GM21576 (cell line): ENCODE data around the gene PMEPA1.

ENCODE experiments used
- ATAC-seq: cut with Tn5 transposase; IDR thresholded peaks from one replicate; pipeline ENCODE4 v1.9.1; 2021; ENCODE audit warnings: mild to moderate bottlenecking, moderate library complexity; ENCODE audit not compliant: unreplicated experiment

Gene PMEPA1

GRCh38 chr20:57628047-57628961 lies 81.5 kb downstream of the PMEPA1 start:
- ATAC-seq, result no peak

DNA sequence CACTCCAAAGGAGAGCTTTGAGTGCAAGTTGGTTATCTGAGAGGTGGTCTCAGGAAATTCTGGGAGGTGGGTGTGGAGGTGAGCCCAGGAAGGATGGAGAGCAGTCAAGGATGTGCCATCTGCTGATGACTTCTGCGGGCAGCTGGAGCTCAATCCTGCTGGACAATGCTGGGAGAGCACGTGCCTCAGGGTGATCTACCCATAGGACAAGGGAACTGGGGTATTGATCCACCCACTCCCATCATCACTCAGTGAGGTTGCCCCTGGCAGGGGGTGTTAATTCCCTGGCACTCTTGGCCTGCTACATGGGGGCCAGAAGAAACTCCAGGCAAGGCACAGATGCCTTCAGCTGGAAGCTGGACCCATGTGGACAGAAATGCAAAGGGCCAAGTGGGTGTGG lies 82.5 kb downstream of the PMEPA1 start:
- ATAC-seq, result no peak

- no peak for ATAC-seq
Measured at GRCh38 chr20:57625978-57626377, 83.8 kb downstream of the PMEPA1 start.

- no peak for ATAC-seq
Measured at GRCh38 chr20:57625181-57625958, 84.4 kb downstream of the PMEPA1 start.

DNA sequence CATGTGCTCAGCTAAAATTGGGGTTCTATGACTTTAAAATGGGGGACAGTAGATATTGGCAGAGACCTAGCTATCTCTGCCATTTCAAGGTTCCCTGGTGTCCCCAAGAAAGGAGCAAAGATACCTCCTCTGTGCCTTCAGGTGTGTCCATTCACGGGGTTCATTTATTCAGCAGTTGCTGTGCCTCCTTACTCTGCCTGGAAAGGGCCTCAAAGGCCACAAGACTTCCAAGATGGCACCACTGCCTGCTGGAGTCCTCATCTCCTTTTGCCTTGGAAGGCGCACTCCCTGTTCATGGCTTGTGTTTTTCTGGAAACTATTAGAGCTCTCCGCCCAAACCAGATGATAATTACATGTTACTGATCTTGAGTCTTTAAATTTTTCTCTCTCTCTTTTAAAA lies 85.7 kb downstream of the PMEPA1 start:
- ATAC-seq, result no peak

GRCh38 chr20:57622579-57623381 lies 87.0 kb downstream of the PMEPA1 start:
- no peak for ATAC-seq

GRCh38 chr20:57622201-57622570 lies 87.6 kb downstream of the PMEPA1 start:
- ATAC-seq, result no peak

- ATAC-seq, result no peak
Measured at GRCh38 chr20:57621421-57622200, 88.2 kb downstream of the PMEPA1 start.

- no peak for ATAC-seq
Measured at GRCh38 chr20:57620999-57621398, 88.8 kb downstream of the PMEPA1 start.

- ATAC-seq, result peak; percentile 54
Measured at GRCh38 chr20:57620274-57620990, 89.4 kb downstream of the PMEPA1 start, which contains the start of gene ZBP1. ZBP1 (minus strand) TSS chr20:57620426; CDS start chr20:57620295, 131 bp downstream.

DNA sequence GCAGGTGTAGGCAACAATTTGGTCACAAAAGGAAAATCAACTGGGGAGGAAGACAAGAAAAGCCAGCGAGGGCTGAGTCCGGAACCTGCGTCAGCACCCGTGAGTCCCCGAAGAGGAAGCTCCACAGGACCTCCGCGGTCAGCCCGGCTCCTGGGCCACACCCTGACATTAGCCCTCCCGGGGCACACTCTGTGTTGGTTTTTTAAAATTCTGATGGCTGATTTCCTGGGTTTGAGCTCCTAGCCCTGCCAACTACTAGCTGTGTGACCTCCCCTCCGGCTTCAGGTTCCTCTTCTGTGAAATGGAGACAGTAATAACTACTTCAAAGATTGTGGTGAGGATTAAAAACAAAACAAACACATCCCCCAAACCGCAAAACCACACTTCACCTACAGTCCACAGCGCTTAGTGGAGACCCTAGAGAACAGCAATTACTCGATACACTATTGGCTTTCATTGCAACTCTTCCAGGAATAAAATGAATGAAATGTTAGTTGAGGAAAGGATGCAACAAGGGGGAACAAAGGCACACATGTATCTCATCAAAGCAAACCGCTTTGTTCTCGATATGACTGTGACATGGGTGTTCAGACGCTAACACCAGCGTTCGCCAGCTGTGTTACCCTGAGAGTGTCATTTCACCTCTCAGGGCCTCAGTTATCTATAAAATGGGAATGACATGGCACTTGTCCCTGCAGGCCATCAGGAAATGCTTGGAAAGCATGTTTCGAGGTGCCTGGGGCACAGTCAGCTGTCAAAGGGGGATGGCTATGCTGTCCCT lies 90.6 kb downstream of the PMEPA1 start:
- ATAC-seq, result peak; percentile 48

GRCh38 chr20:57618764-57619050 lies 91.1 kb downstream of the PMEPA1 start:
- ATAC-seq, result no peak

- ATAC-seq, result no peak
Measured at GRCh38 chr20:57618091-57618763, 91.6 kb downstream of the PMEPA1 start.

DNA sequence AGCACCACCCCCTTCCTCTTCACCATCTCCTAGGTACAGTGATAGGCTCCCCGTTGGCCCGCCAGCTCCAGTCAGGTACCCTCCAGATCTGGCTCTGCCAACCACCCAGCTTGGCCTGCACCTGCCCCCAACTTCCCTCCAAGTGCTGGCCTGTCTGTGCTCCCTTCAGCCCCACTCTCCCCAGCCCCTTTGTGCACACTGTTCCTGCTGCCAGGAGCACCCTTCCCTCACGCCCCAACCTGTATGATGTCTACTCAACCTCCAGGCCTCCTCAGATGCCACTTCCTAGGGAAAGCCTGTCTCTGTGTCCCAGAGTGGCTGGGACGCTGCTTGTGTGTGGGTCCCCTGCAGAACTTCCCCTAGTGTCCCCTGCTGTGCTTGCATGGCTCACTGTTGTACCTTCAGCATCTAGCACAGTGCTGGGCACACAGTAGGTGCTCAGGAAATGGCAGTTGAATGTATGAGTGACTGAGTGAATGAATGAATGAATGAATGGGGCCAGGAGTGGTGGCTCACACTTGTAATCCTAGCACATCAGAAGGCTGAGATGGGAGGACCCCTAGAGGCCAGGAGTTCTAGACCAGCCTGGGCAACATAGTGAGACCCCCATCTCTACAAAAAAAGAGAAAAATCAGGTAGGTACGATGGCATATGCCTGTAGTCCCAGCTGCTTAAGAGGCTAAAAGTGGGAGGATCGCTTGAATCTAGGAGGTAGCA lies 92.6 kb downstream of the PMEPA1 start:
- ATAC-seq, result no peak

DNA sequence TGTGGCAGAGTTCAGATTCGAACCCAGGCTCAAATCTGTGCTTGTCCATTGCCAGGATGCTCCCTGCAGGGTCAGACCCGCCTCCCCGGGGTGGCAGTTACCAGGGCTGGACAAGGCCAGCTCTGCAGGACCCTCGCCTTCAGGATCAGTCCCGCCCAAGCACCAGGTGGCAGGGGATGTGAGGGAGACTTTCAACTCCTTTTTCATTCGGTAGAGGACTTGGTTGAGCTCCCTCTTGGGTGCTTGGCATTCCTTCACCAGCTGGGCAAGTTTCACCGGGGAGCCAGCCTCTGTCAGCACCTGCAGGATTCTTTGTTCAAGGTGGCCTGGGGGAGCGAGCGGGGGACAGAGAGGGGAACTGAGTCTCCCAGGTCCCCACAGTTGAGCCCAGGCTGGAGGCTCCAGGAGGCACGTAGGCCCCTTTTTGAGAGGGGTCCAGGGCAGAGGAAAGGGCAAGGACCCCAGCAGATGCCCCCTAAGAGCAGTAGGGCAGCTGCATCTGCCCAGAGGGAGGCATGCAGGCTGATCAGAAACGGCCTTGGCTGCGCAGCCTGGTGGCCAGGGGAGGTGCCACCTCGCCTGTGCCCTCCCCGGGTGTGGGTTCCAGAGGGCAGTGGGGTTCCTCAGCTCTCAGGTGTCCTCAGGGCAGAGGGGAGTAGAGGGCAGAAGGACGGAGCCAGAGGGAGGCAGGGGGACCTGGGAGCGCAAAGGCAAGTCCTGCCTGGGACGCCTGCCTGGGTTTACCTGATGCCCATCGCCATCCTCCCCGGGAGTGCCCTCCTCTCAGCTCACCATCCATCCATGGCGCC lies 93.5 kb downstream of the PMEPA1 start:
- no peak for ATAC-seq

DNA sequence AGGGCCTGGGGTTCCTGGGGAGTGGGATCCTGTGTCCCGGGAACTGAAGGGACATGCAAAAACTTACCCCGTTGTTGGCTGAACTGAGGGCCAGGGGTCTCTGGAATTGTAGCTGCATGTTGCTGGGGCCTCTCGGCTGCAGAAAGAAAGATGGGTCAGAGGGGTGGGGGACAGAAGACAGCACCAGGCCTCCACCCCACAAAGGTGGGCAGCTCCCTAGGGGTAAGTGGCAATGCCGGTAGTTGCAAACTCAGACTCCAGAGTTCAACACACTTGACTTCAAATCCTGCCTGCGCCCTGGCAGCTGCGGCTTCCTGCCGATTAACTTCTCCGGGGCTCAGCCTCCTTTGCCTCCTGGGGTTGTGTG lies 94.4 kb downstream of the PMEPA1 start:
- ATAC-seq, result no peak
